GM19099 (cell line): Measurements from ENCODE around the gene C10orf90.

ENCODE experiments used
- POLR2A ChIP-seq: IDR thresholded peaks from 3 replicates; pipeline ENCODE4 v1.6.1; 2011; ENCODE audit warnings: low read depth; ENCODE audit not compliant: insufficient read length; ENCODE audit errors: extremely low read depth

The C10orf90 gene

GRCh38 chr10:126438407-126438783 is 232.1 kb downstream of the C10orf90 start:
- TF ChIP-seq POLR2A = no peak

DNA sequence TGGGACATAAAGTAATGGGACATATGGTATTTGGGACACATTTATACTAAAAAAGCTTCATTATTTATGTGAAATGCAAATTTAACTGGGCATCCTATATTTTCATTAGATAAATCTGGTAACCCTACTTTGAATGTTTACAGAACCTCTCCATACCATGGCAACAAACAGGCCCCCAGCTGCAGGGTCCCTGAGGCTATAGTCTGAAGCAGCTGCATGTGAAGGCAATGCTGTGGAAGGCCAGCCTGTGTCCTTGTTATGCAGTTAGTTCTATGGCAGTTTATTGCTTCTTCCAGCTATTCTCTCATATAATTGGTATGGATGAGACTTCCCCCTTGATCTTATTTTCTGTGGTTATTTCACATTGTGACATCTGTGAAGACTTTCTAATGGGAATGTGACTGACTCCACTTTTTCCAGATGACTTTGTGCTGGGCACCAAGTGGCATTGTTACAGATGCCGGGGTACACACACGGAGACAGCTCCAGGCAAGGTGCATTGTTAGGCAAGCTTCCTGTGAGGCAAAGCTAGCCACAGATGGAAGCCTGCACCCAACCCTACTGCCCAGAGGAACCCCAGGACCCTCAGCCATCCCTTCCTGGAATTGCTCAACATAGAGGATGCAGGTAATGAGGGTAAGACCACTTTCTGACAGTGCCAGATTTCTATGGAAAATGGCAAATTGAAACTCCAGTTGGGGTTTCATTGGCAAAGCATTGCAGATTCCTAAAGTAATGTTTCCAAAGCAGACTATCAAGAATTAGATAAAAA is 232.7 kb downstream of the C10orf90 start:
- TF ChIP-seq POLR2A = no peak

GRCh38 chr10:126434235-126434634 is 236.3 kb downstream of the C10orf90 start:
- TF ChIP-seq POLR2A = no peak

DNA sequence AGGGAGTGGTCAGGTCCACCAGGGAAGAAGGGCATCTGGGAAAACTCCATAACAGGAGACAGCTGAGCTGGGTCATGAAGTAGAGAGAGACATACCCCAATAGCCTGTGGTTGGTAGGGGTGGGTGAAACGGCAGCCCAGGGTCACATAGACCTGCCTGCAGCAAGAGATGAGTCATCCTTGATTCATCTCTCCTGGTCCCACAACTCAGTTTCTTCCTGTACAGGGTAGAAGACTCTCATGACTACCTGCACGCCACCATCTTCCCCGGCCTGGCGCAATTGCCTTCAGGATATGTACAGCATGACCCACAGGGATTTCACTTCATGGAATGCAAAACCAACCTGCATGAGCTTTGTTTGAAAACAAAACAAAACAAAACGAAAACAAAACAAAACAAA is 237.1 kb downstream of the C10orf90 start:
- TF ChIP-seq POLR2A = no peak

DNA sequence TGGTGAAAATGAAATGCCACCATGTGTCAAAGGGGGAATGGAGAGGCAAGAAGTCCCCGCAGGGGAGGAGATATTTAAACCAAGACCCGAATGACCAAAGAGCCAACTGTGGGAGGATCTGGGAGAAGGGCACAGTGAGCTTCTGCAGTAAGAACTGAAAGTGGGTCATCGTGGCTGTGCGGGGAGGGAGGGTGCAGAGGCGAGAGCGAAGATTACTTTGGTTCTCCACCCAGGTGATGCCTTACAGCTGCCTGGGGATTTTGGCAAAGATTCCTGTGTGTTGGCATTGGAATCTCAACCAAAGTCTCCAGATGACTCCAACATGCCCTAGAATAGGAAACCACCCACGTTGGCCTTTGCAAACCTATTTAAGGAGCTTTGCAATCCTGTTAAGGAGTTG is 238.0 kb downstream of the C10orf90 start:
- no peak for TF ChIP-seq POLR2A

DNA sequence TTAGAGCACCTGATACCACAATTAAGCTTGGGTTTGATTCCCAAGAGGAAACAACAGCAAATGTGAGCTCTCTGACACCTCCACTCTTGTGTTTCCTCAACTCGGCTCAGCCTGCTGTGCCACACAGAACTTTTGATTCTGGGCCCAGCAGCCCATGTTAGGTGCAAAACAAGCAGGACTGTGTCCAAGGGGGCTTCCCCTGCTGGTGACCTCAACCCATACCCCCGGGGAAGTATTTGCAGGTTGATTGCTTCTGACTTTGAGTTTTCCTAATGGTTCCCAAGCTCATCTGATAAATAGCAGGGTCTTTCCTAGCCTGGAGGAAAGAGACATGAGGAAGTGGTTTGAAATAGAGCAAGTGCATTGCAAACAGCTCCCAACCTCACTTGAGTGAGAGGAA is 238.7 kb downstream of the C10orf90 start:
- no peak for TF ChIP-seq POLR2A

DNA sequence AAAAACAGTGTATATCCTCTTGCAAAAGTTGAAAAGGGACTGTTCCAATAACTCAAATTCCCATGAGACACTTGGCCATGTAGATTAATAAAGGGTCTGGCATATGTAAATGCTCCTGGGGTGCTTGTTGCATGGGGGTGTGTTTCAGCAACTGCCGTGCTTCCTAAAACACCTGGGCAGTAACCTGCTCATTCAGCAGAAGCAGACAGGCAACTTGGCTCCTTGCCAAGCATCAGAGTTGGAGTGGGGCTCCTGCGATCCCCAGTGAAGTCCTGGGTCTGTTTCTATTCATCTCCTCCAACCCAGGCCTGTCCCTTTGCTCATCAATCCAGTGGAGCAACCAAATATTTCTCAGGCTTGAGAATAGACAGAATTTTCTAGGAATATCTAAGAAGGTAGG is 240.0 kb downstream of the C10orf90 start:
- TF ChIP-seq POLR2A = no peak

- TF ChIP-seq POLR2A = no peak
Measured at GRCh38 chr10:126429275-126429674, 241.2 kb downstream of the C10orf90 start.

DNA sequence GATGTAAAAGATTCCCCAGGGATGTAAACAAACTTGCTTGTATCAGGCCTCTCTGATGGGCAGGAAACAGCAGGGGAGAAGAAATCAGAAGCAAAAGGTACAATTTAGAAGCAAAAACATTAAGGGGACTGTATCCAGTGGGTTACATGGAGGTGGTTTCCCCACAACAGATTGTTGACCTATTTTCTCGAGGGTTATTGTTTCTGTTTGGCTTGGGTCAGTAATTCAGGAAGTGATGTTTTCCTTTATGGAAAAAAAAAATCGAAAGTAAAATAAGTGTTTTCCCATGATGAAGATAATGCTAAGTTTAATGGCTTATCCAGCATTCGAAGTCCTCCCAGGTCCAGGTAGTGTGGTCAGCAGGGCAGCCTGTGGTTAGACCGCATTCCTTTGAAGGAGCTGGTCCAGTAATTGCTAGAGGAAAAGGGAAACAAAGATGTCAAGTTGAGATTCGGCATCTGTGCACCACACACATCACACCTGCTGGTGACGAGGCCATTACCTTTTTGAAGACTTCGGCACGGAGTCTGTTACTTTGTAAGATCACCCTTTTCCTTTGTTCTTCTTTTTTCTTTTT is 244.9 kb downstream of the C10orf90 start:
- no peak for TF ChIP-seq POLR2A

- TF ChIP-seq POLR2A = no peak
Measured at GRCh38 chr10:126425032-126425431, 245.5 kb downstream of the C10orf90 start.

- TF ChIP-seq POLR2A = no peak
Measured at GRCh38 chr10:126423732-126424491, 246.6 kb downstream of the C10orf90 start.

- no peak for TF ChIP-seq POLR2A
Measured at GRCh38 chr10:126422567-126422966, 247.9 kb downstream of the C10orf90 start.

GRCh38 chr10:126421756-126422256 is 248.7 kb downstream of the C10orf90 start:
- TF ChIP-seq POLR2A = no peak

GRCh38 chr10:126420567-126421300 is 249.8 kb downstream of the C10orf90 start:
- TF ChIP-seq POLR2A = no peak

GRCh38 chr10:126417220-126417825 is 253.2 kb downstream of the C10orf90 start:
- no peak for TF ChIP-seq POLR2A
